HG02610 (cell line): ENCODE measurements around the gene BNC2.

ENCODE experiments used
- ATAC-seq: cut with Tn5 transposase; IDR thresholded peaks from one replicate; pipeline ENCODE4 v1.9.1; 2021; ENCODE audit warnings: mild to moderate bottlenecking, moderate library complexity; ENCODE audit not compliant: unreplicated experiment

BNC2 gene

DNA sequence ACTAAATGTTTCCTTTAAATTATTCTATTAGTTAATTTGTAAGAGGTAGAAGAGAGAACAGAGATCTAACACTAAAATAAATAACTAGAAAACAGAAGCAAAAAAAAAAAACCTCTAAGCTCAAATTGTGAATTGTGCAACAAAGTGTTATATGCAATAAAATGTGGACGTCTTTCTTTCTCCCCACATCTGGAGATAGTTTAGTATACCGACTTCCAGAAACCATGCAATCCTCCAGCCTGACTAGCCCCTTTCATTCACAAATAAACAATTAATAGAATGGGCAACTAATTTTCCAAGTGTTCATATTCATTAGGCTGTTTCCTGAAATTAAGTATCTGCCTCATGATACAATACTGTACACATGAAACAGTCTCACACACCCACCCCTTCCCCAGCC, 258.5 kb downstream of the BNC2 start:
- ATAC-seq: no peak

DNA sequence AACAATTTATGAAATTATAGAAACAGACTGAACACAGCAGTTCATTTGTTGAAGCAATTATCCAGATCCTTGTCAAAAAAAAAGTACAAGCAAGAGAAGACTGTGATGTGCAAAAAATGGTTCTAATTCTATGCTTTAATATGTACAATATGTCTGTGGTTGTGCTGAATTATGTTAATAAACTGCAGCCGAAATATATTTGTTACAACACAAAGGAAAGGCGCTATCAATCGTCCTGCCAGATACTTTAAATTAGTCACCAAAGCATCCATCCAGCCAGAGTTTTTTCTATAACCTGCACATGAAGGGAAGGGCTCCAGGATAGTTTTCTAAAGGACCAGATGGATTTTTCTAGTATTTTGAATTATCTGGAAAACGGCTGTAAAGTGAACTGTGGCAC, 259.5 kb downstream of the BNC2 start:
- ATAC-seq: no peak

- no peak for ATAC-seq
Observed at GRCh38 chr9:16610538-16610937, 259.9 kb downstream of the BNC2 start.

- ATAC-seq: no peak
Observed at GRCh38 chr9:16608906-16609305, 261.6 kb downstream of the BNC2 start.

DNA sequence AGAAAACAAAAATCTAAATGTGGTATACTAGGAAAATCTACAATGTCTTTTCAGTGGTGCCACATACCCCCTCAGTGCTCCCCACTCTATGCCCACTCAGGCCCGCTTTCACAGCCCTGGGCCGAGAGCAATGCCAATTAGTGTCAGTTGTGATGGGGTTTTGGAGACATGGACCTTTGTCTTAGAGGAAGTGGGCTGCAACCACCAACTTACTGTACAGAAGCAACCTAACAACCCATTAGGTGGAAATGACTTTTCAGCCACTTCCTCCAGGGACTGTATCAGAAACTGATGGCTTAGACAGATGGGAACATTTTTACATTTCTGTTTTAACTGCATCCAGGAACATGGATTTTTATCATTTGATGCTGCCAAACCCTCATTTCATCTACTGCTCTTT, 268.0 kb downstream of the BNC2 start:
- ATAC-seq: no peak

DNA sequence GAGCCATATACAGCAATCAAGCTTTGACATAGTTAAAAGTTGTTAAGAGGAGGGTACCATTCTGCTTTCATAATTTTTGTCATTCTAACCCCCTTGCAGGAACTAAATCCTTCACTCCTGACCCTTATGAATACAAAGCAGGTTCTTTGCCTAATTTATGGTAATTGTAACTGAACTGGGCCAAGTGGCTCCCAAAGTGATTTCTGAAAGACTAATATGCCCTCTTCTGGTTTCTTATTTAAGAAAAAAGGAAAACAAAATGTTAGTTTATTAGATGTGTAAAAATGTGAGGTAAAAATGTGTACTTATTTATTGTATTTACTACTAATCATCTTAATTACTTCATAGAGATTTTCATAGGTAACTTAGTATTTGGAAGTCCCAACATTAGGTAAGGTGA, 268.5 kb downstream of the BNC2 start:
- no peak for ATAC-seq

DNA sequence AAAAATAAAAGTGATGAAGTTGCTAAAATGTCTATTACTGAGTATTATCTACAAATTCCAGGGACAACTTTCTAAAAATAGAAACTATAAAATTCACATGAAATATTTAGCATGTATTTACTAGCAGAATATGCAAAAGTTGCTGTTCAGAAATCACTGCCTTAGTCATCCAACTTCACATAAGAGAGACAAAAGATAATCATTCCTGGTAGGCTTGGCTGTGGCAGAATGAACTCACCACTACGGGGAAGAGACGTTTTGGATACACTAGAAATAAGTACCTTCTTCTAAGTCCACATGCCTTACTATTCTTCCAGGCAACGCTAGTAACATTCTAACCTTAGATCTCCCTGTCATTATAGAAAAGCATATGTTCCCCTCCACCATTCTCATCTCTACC, 272.2 kb downstream of the BNC2 start:
- ATAC-seq: no peak

GRCh38 chr9:16597136-16597535, 273.3 kb downstream of the BNC2 start:
- no peak for ATAC-seq

- no peak for ATAC-seq
Observed at GRCh38 chr9:16595227-16595626, 275.2 kb downstream of the BNC2 start.

- no peak for ATAC-seq
Observed at GRCh38 chr9:16594787-16595186, 275.7 kb downstream of the BNC2 start.

DNA sequence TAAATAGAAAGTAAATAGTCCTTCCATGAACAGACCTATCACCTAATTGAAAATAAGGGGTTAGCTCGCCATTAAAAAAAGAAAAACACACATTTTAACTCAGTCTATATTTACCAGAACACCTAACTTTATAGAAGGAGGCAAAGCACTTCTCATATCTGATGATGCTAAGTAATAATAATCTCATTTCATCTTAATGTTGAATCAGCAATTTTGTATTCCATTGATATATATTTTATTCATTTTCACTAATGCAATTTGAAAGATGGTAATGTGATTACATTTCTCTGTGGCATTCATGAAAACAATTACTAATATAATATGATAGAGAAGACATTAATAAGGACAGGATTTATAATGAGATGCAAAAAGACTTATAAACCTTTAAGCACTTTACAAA, 276.7 kb downstream of the BNC2 start:
- no peak for ATAC-seq

DNA sequence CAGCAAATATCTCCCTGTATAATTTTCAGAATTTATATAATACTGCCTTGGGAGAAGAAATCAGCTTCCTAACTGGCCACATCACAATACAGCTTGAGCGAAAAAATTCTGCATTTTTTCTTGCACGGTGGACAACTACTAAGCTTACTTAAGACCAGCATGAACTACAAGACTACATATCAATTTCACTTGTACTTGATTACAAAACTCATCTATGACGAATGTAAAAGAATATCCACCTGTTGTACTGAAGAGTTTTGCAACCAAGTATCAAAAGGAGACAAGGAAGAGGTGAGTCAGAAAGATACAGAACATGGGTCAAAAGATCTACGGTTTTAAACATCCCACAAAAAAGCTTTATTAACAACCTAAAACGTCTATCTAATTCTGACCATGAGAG, 279.4 kb downstream of the BNC2 start:
- no peak for ATAC-seq

GRCh38 chr9:16585591-16585990, 284.9 kb downstream of the BNC2 start:
- no peak for ATAC-seq

DNA sequence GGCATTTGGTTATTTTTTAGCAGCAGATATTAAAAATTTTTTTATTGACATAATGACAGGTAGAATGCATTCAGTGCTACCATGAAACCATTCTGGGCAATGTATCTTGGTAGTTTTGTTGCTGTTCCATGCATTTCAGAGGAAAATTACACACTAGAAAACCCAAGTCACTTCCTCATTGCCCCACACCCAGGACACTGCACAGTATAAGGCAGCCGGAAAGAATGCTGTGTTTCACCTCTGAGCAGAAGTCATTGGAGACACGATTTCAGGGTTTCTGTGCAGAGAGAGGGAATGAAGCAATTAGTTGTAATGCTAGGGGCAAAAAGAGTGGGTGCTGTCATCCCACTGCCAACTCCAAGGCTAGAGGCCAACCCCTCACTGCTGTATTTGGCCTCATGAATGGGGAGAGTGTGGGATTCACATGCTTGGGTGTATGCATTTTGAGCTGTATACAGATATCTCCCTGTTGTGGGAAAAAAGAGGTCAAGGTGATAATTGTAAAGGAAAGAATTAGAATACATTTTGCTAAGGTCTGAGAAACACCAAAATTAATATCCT, 290.5 kb downstream of the BNC2 start:
- ATAC-seq: no peak

GRCh38 chr9:16575986-16576245, 294.6 kb downstream of the BNC2 start:
- ATAC-seq: no peak

- no peak for ATAC-seq
Observed at GRCh38 chr9:16575142-16575985, 295.1 kb downstream of the BNC2 start.

- no peak for ATAC-seq
Observed at GRCh38 chr9:16572005-16572734, 298.3 kb downstream of the BNC2 start.

DNA sequence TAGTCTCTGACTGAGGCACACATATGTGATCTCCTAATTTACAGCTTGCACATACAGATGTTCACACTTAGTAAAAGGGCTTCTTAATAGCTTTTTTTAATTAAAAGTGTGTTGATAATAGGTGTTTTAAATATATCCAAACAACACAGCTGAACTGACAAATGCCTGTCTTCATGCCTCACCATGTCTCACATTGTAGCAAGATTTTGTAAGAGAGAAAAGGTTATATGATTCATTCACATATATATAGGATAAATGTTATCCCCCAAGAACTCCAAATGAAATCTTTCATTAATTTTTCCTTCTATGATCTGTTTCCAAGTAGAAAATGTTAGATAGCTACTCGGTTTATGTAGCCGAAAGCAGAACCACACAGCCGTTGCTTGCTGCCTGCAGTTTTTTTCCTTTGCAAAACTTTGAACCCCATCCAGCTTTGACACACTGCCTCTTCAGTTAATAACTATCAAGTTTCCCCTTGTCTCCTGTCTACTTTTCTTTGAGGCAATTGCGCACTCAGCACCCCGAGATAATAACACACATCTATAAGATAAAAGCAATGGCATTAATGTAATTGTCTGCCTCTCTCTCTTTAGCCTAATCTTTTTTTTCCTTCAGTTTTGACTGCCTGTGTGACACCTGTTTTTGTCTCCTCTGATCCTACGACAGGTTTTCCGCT, 299.2 kb downstream of the BNC2 start:
- ATAC-seq: no peak

DNA sequence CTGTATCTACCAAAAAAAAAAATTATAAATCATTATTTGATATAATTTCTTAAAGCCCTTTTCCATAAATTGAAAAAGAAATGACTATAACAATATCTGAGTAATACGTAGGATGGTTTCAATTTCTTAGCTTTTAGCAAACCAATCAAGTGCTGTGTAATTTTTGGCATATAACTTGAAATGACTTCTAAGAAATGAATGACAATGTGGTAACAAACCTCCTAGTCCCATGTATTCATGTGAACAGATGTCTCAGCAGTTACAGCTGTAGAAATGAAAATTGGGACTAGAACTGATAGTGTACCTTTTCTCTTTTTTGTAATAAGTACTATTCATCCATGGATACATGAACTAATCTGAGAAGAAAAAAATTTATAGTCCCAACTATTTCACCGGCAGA, 307.0 kb downstream of the BNC2 start:
- no peak for ATAC-seq

DNA sequence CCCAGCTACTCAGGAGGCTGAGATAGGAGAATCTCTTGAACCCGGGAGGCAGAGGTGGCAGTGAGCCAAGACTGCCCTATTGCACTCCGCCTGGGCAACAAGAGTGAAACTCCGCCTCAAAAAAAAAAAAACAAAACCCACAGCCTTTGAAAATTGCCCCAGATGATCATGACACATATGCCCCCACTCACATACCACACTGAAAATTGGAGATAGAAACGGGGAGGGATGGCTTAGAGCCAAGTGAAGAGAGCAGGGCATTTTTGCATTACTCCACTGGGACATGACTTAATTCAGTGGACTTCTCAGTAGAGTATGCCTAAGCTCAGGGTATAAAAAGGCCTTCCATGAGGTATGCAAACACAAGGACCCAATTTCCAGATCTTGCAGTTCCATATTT, 309.3 kb downstream of the BNC2 start:
- no peak for ATAC-seq

DNA sequence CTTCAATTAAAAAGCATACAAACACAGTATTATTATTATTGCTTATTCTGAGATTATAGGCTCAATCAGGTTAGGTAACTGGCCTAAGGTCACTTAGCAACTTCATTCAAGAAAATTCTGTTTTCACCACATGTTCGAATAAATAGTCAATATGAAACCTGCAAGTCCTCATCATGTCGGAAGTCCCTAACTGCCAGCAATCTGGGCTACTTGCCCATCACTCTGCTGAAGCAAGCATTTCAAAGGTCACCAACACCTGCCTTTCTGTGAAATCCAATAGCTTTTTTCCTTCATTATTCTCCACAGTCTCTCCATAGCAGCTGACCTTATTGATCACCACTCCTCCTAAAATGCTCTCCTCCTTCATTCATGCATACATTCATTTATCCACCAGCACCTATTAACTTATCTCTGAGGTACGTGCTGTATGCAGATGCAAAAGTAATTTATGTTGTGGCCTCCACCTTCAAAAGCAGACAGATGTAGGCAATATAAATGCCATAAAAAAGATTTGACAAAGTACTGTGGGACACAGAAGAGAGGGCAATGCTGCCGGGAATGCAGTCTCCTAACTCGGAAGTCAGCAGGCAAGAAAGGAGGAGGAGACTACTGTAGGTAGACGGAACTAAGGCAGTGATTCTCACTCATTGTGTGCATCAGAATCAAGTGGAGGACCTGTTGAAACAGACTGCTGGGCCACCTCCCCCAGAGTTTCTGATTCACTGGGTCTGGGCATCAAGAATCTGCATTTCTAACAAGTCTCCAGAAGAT, 310.9 kb downstream of the BNC2 start:
- no peak for ATAC-seq
